Fibroblast of lung (primary cell): ENCODE results near the gene GBP5. TPM values are rescaled to one million over a fixed set of nuclear protein-coding genes. Genes with fewer than 3 reads are reported as not detected.

Experiments used
- DNase-seq, 2 donors: peaks; one replicate each; pipeline versions ENCODE4 v3.0.0 to v3.0.0-alpha.2; 2010; ENCODE audit warnings: low read depth in 2 of 2
- H2AFZ ChIP-seq: 2 replicates; pipeline ENCODE4 v1.5.1; 2012; ENCODE audit warnings: low read length, control low read depth, inconsistent platforms
- H3K27ac ChIP-seq: 2 replicates; pipeline ENCODE4 v1.5.1; 2011; ENCODE audit warnings: low read length, control low read depth; ENCODE audit not compliant: insufficient read depth
- H3K27me3 ChIP-seq: 2 replicates; pipeline ENCODE4 v1.5.1; 2011; ENCODE audit warnings: mild to moderate bottlenecking, low read length; ENCODE audit not compliant: control insufficient read depth, insufficient read depth
- H3K36me3 ChIP-seq: 2 replicates; pipeline ENCODE4 v1.5.1; 2011; ENCODE audit warnings: low read length; ENCODE audit not compliant: control insufficient read depth, insufficient read depth
- H3K4me1 ChIP-seq: 2 replicates; pipeline ENCODE4 v1.5.1; 2011; ENCODE audit warnings: low read length; ENCODE audit not compliant: control insufficient read depth, insufficient read depth; ENCODE audit errors: extremely low read depth
- H3K4me2 ChIP-seq: 2 replicates; pipeline ENCODE4 v1.5.1; 2011; ENCODE audit warnings: low read length, control low read depth; ENCODE audit not compliant: insufficient read depth; ENCODE audit errors: extremely low read depth
- H3K4me3 ChIP-seq, 4 experiments: fragments of 200-600 bp in 1 of 4; sonication (generic) in 1 of 4; replicated peaks in 1 of 4; 2 replicates each; pipeline ENCODE4 v1.5.1; 2011 to 2016; ENCODE audit warnings: low read length in 4 of 4, low read depth in 3 of 4, mild to moderate bottlenecking in 3 of 4, control low read depth in 2 of 4, inconsistent platforms in 1 of 4, mixed read lengths in 1 of 4; ENCODE audit not compliant: insufficient read depth in 1 of 4; ENCODE audit errors: control extremely low read depth in 1 of 4
- H3K79me2 ChIP-seq: 2 replicates; pipeline ENCODE4 v1.5.1; 2012; ENCODE audit warnings: mild to moderate bottlenecking, low read length, inconsistent platforms; ENCODE audit not compliant: control insufficient read depth, insufficient read depth
- H3K9ac ChIP-seq: 2 replicates; pipeline ENCODE4 v1.5.1; 2011; ENCODE audit warnings: mild to moderate bottlenecking, low read length, control low read depth; ENCODE audit not compliant: insufficient read depth
- H3K9me3 ChIP-seq: 2 replicates; pipeline ENCODE4 v1.5.1; 2012; ENCODE audit warnings: low read depth, low read length; ENCODE audit not compliant: control insufficient read depth, insufficient read depth
- H4K20me1 ChIP-seq: 2 replicates; pipeline ENCODE4 v1.5.1; 2011; ENCODE audit warnings: low read length; ENCODE audit not compliant: control insufficient read depth, insufficient read depth; ENCODE audit errors: extremely low read depth
- CTCF ChIP-seq, 2 donors: IDR thresholded peaks in 1 of 2; conservative IDR thresholded peaks in 1 of 2; 1 replicate in 1 of 2; 2 replicates in 1 of 2; pipeline ENCODE4 v1.5.1; 2011 to 2012; ENCODE audit warnings: low read length in 2 of 2, control low read depth in 1 of 2, inconsistent platforms in 1 of 2, low read depth in 1 of 2, mild to moderate bottlenecking in 1 of 2
- EZH2 ChIP-seq: IDR thresholded peaks from 2 replicates; pipeline ENCODE4 v1.5.1; 2012; ENCODE audit warnings: low read length, control low read depth, mild to moderate bottlenecking; ENCODE audit errors: missing control alignments
- polyA plus RNA-seq, 2 donors: library from polyadenylated mRNA; depleted of rRNA in 1 of 2; stranded (reverse) in 1 of 2; unstranded in 1 of 2; fragments of >200 nt; gene quantifications; 2 replicates each; pipeline ENCODE4 v1.2.1, GENCODE V29; 2011 to 2012; ENCODE audit warnings: missing spikeins in 1 of 2
- total RNA-seq: library from RNA; depleted of rRNA; stranded (reverse); fragments of >200 nt; gene quantifications from 2 replicates; pipeline ENCODE4 v1.2.1, GENCODE V29; 2014

Gene GBP5
- total and polyA plus RNA-seq, 2 donors (not counting 1 experiment from before 2014, with no cell fraction given) = 0.17 TPM; not detected in 1

GRCh38 chr1:89254658-89255287, 17.9 kb downstream of the GBP5 start:
- H3K9ac ChIP-seq = no peak overlapping the region
- H3K4me1 ChIP-seq = no peaks in the 10 kb centered on the region
- no peaks in the 10 kb centered on the region for H4K20me1 ChIP-seq
- no peaks in the 10 kb centered on the region for H3K79me2 ChIP-seq
- H3K9me3 ChIP-seq = no peaks in the 10 kb centered on the region
- no peak overlapping the region for H3K4me3 ChIP-seq
- H3K36me3 ChIP-seq = no peaks in the 10 kb centered on the region
- DNase-seq = no peak
- H2AFZ ChIP-seq = no peak overlapping the region
- no peak overlapping the region for H3K27ac ChIP-seq
- H3K27me3 ChIP-seq = no peaks in the 10 kb centered on the region
- no peak overlapping the region for H3K4me2 ChIP-seq
- TF ChIP-seq EZH2 (no peak), CTCF (conservative IDR thresholded peaks at IDR 0.05 in 1 of 2, IDR thresholded peaks at IDR 0.05 in 1 of 2; ENCODE audit: low read depth in 1 of 2, low read length in 2 of 2) (no peak)

GRCh38 chr1:89243046-89243445, 29.6 kb downstream of the GBP5 start:
- H3K27me3 ChIP-seq = no peaks in the 10 kb centered on the region
- no peak for DNase-seq
- H3K27ac ChIP-seq = no peak overlapping the region
- no peak for TF ChIP-seq EZH2
- no peak for TF ChIP-seq CTCF (conservative IDR thresholded peaks at IDR 0.05 in 1 of 2, IDR thresholded peaks at IDR 0.05 in 1 of 2; ENCODE audit: low read depth in 1 of 2, low read length in 2 of 2)
- H3K9ac ChIP-seq = no peak overlapping the region
- no peaks in the 10 kb centered on the region for H4K20me1 ChIP-seq
- no peak overlapping the region for H2AFZ ChIP-seq
- no peaks in the 10 kb centered on the region for H3K36me3 ChIP-seq
- H3K4me3 ChIP-seq = no peak overlapping the region
- H3K9me3 ChIP-seq = no peaks in the 10 kb centered on the region
- H3K4me2 ChIP-seq = no peak overlapping the region
- no peaks in the 10 kb centered on the region for H3K4me1 ChIP-seq
- no peaks in the 10 kb centered on the region for H3K79me2 ChIP-seq

Other genes with a start within 250 kb of the GBP5 start
- gene GBP3, start 250.0 kb downstream of the GBP5 start, total RNA-seq = 44.9 and 46.0 TPM in 2 replicates
- gene GBP3, start 250.0 kb downstream of the GBP5 start, polyA plus RNA-seq = 51.5 and 75.1 TPM in 2 replicates
- gene GBP1, start 207.7 kb downstream of the GBP5 start, total RNA-seq = 35.7 and 45.6 TPM in 2 replicates
- gene GBP1, start 207.7 kb downstream of the GBP5 start, polyA plus RNA-seq = 48.1 and 74.2 TPM in 2 replicates
- gene GBP2, start 146.7 kb downstream of the GBP5 start, total RNA-seq = 70.7 and 96.8 TPM in 2 replicates
- 19.6 and 50.6 TPM in 2 replicates for gene GBP2, start 146.7 kb downstream of the GBP5 start, polyA plus RNA-seq
- not detected in 2 replicates for gene GBP7, start 96.9 kb downstream of the GBP5 start, total RNA-seq
- not detected in 2 replicates for gene GBP7, start 96.9 kb downstream of the GBP5 start, polyA plus RNA-seq
- 0.50 and 0.77 TPM in 2 replicates for gene GBP4, start 73.9 kb downstream of the GBP5 start, total RNA-seq
- gene GBP4, start 73.9 kb downstream of the GBP5 start, polyA plus RNA-seq = 0.40 and 1.3 TPM in 2 replicates
- under 0.01 TPM in 1 of 2 replicates, not detected in the other for gene GBP6, start 91.2 kb upstream of the GBP5 start, total RNA-seq
- 0.03 TPM in 1 of 2 replicates, not detected in the other for gene GBP6, start 91.2 kb upstream of the GBP5 start, polyA plus RNA-seq